Omental fat pad (tissue), 4 donors: ENCODE measurements around the gene CTBP1. TPM values are rescaled to one million over a fixed set of nuclear protein-coding genes. Genes with fewer than 3 reads are reported as not detected.

ENCODE experiments used
- ATAC-seq: fragments of 150-250 bp; one replicate; pipeline ENCODE4 v1.9.1; 2016; ENCODE audit warnings: mild to moderate bottlenecking, moderate library complexity; ENCODE audit not compliant: low FRiP score
- DNase-seq: peaks from one replicate; pipeline ENCODE4 v3.0.0-alpha.2; 2019; ENCODE audit warnings: low spot score
- CTCF ChIP-seq, 3 donors: fragments of 450-650 bp; IDR thresholded peaks; one replicate each; pipeline ENCODE4 v1.5.1; 2016 to 2017; ENCODE audit warnings: antibody characterized with exemption in 3 of 3, mild to moderate bottlenecking in 3 of 3, moderate library complexity in 2 of 3
- total RNA-seq, 4 donors: library from RNA; depleted of rRNA; stranded (reverse); fragments of >200 nt; gene quantifications; one replicate each; pipeline ENCODE4 v1.1.0, GENCODE V29; 2016

Gene CTBP1
- total RNA-seq, 4 donors from 2014 or later, result 102 to 137 (median 132) TPM

- no peak for TF ChIP-seq CTCF (IDR thresholded peaks at IDR 0.05)
- no peak for DNase-seq
- ATAC-seq, result no peak
Observed at GRCh38 chr4:1258457-1258856, 9.5 kb upstream of the CTBP1 start.

GRCh38 chr4:1255699-1256098 lies 6.8 kb upstream of the CTBP1 start:
- no peak for TF ChIP-seq CTCF (IDR thresholded peaks at IDR 0.05)
- ATAC-seq, result no peak
- DNase-seq, result no peak

- DNase-seq, result no peak
- ATAC-seq, result no peak
- no peak for TF ChIP-seq CTCF (IDR thresholded peaks at IDR 0.05)
Observed at GRCh38 chr4:1255151-1255550, 6.2 kb upstream of the CTBP1 start.

GRCh38 chr4:1253831-1254230 lies 4.9 kb upstream of the CTBP1 start:
- DNase-seq (no peak), ATAC-seq (no peak)
- no peak for TF ChIP-seq CTCF (IDR thresholded peaks at IDR 0.05)

GRCh38 chr4:1252928-1253492 lies 4.1 kb upstream of the CTBP1 start:
- ATAC-seq (no peak), DNase-seq (no peak)
- no peak for TF ChIP-seq CTCF (IDR thresholded peaks at IDR 0.05)

- DNase-seq (no peak), ATAC-seq (no peak)
- no peak for TF ChIP-seq CTCF (IDR thresholded peaks at IDR 0.05)
Observed at GRCh38 chr4:1251773-1252066, 2.8 kb upstream of the CTBP1 start.

GRCh38 chr4:1250921-1251772 lies 2.2 kb upstream of the CTBP1 start:
- ATAC-seq (no peak), DNase-seq (no peak)
- TF ChIP-seq CTCF (IDR thresholded peaks at IDR 0.05), result no peak
